Measurements from ENCODE around the gene FCGBP. TPM values are rescaled to one million over a fixed set of nuclear protein-coding genes. Genes with fewer than 3 reads are reported as not detected.

The FCGBP gene
- total RNA-seq, 1 experiment from 2014 or later: 0.80 TPM

DNA sequence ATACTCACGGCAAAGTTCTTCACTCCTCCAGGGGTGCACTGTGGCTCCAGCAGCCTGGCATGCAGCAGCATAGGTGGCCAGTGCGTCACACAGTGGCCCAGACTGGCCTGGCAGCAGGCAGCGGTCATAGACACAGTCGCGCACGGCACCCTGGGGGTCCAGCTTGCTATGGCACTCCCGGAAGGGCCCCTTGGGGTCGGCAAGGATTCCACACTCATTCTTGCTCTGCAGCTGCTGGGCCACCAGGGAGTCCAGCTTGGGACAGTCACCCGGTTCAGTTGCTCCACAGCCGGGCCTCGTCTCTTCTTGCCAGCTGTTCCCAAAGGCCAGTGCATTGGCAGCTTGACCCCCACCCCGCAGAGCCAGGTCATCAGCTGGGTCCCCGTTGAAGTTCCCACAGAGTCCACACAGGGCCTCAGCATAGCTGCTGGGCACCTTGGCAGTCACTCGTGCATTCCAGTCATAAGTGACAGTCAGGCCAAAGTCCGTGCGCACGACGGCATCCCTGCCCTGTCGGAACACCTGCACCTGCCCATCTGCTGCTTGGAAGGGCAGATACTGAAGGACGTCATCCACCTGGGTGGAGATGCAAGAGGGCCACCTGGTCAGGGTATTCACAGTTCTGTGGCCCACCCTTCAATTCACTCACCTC is 20.6 kb downstream of the FCGBP start:
- H3F3A ChIP-seq (ENCODE audit: low read length, unreplicated experiment): no peaks in the 10 kb centered on the region
- BruUV-seq (replicated peaks): no TSS peak
- H3K4me1 ChIP-seq (ENCODE audit: insufficient read depth, low read length): peaks cover 3% of the 10 kb centered on the region; the same call in 1 of the 2 replicates
- H3K27me3 ChIP-seq (ENCODE audit: low read length): no peaks in the 10 kb centered on the region
- H3K4me3 ChIP-seq (ENCODE audit: low read length): no peak overlapping the region
- DNase-seq (no peak), ATAC-seq (no peak)
- H4K20me1 ChIP-seq (ENCODE audit: low read length): no peaks in the 10 kb centered on the region
- no peak overlapping the region for H3K9ac ChIP-seq (ENCODE audit: low read length)
- H2AFZ ChIP-seq (ENCODE audit: low read length): no peak overlapping the region
- no peak overlapping the region for H3K27ac ChIP-seq (ENCODE audit: low read length)
- H3K9me3 ChIP-seq (ENCODE audit: low read length): no peaks in the 10 kb centered on the region
- ChIA-PET POLR2A (ENCODE audit: unreplicated experiment) (no interaction called here), CTCF (no interaction called here)
- intact Hi-C loops (cut with micrococcal nuclease): no loop called here
- no peaks in the 10 kb centered on the region for H3K79me2 ChIP-seq (ENCODE audit: low read length)
- H3K4me2 ChIP-seq (ENCODE audit: low read length): no peak overlapping the region
- no peaks in the 10 kb centered on the region for H3K36me3 ChIP-seq (ENCODE audit: low read depth, low read length)
- TF ChIP-seq EZH2 (IDR thresholded peaks at IDR 0.05; ENCODE audit: low read length, unreplicated experiment) (no peak), EZH2phosphoT487 (IDR thresholded peaks at IDR 0.05; ENCODE audit: borderline replicate concordance, low read length) (no peak)
- TF ChIP-seq, protein P1, sequence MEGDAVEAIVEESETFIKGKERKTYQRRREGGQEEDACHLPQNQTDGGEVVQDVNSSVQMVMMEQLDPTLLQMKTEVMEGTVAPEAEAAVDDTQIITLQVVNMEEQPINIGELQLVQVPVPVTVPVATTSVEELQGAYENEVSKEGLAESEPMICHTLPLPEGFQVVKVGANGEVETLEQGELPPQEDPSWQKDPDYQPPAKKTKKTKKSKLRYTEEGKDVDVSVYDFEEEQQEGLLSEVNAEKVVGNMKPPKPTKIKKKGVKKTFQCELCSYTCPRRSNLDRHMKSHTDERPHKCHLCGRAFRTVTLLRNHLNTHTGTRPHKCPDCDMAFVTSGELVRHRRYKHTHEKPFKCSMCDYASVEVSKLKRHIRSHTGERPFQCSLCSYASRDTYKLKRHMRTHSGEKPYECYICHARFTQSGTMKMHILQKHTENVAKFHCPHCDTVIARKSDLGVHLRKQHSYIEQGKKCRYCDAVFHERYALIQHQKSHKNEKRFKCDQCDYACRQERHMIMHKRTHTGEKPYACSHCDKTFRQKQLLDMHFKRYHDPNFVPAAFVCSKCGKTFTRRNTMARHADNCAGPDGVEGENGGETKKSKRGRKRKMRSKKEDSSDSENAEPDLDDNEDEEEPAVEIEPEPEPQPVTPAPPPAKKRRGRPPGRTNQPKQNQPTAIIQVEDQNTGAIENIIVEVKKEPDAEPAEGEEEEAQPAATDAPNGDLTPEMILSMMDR (conservative IDR thresholded peaks at IDR 0.05; ENCODE audit: low read depth, low read length): no peak
- H3K9me2 ChIP-seq (replicated peaks; ENCODE audit: low read length): no peaks in the 10 kb centered on the region

GRCh38 chr19:39908803-39909202 is 25.6 kb downstream of the FCGBP start:
- BruUV-seq (replicated peaks): no TSS peak
- no peak overlapping the region for H3K4me2 ChIP-seq (ENCODE audit: low read length)

More at GRCh38 chr19:39908803-39909202, 25.6 kb downstream of the FCGBP start:
- Histone ChIP-seq H3K9me3 (ENCODE audit: low read length) (no peaks in the 10 kb centered on the region), H3K9me2 (replicated peaks; ENCODE audit: low read length) (no peaks in the 10 kb centered on the region), H4K20me1 (ENCODE audit: low read length) (no peaks in the 10 kb centered on the region), H3K27ac (ENCODE audit: low read length) (no peak overlapping the region), H3K9ac (ENCODE audit: low read length) (no peak overlapping the region), H3K4me1 (ENCODE audit: insufficient read depth, low read length) (peaks cover 3% of the 10 kb centered on the region; the same call in 1 of the 2 replicates), H3K4me3 (ENCODE audit: low read length) (no peak overlapping the region), H3F3A (ENCODE audit: low read length, unreplicated experiment) (no peaks in the 10 kb centered on the region), H3K36me3 (ENCODE audit: low read depth, low read length) (no peaks in the 10 kb centered on the region), H2AFZ (ENCODE audit: low read length) (no peak overlapping the region), H3K79me2 (ENCODE audit: low read length) (no peaks in the 10 kb centered on the region), H3K27me3 (ENCODE audit: low read length) (no peaks in the 10 kb centered on the region)
- ChIA-PET CTCF (no interaction called here), POLR2A (ENCODE audit: unreplicated experiment) (no interaction called here)
- intact Hi-C loops (cut with micrococcal nuclease): loop anchor here (10.0 kb wide), 1 partner anchor 66 kb away; the partner anchor contains the start of gene PSMC4
- no peak for TF ChIP-seq EZH2phosphoT487 (IDR thresholded peaks at IDR 0.05; ENCODE audit: borderline replicate concordance, low read length)
- TF ChIP-seq EZH2 (IDR thresholded peaks at IDR 0.05; ENCODE audit: low read length, unreplicated experiment): no peak
- TF ChIP-seq, protein P1 (conservative IDR thresholded peaks at IDR 0.05; ENCODE audit: low read depth, low read length): no peak
- DNase-seq (no peak), ATAC-seq (no peak)
